Astrocyte (in vitro differentiated cells and primary cell): ENCODE results near the gene TOR4A.

Source experiments
- EZH2 ChIP-seq: IDR thresholded peaks from 2 replicates; pipeline ENCODE4 v1.6.1; 2012; ENCODE audit warnings: mild to moderate bottlenecking, low read length, inconsistent platforms; ENCODE audit not compliant: insufficient read depth
- TF ChIP-seq, protein P1 (sequence below): IDR thresholded peaks from 2 replicates; pipeline ENCODE4 v1.5.1; 2011; ENCODE audit warnings: low read depth, mild to moderate bottlenecking, inconsistent platforms, low read length, moderate library complexity; ENCODE audit not compliant: insufficient read depth

DNA sequence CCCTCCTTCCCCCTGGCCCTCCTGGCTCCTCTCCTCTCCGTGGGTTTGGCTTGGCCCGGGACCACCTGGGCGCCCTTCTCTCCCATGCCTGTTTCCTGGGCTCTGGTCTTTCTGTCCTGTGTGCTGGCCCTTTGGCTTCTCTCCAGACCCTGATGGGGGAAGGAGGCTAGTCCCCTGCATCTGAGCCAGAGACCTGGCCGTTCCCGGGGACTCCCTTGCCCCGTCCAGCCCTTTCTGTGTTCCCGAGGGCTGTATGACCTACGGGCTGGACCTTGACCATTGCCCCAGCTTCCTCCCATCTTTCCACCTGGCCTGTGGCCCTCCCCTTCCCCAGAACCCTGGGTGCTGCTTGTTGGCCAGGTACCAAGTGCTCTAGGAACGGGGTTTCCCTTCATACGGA is 14.0 kb upstream of the TOR4A start:
- TF ChIP-seq, protein P1, sequence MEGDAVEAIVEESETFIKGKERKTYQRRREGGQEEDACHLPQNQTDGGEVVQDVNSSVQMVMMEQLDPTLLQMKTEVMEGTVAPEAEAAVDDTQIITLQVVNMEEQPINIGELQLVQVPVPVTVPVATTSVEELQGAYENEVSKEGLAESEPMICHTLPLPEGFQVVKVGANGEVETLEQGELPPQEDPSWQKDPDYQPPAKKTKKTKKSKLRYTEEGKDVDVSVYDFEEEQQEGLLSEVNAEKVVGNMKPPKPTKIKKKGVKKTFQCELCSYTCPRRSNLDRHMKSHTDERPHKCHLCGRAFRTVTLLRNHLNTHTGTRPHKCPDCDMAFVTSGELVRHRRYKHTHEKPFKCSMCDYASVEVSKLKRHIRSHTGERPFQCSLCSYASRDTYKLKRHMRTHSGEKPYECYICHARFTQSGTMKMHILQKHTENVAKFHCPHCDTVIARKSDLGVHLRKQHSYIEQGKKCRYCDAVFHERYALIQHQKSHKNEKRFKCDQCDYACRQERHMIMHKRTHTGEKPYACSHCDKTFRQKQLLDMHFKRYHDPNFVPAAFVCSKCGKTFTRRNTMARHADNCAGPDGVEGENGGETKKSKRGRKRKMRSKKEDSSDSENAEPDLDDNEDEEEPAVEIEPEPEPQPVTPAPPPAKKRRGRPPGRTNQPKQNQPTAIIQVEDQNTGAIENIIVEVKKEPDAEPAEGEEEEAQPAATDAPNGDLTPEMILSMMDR: no peak
- no peak for TF ChIP-seq EZH2
